Measurements from ENCODE around the gene CEACAM3. TPM values are rescaled to one million over a fixed set of nuclear protein-coding genes. Genes with fewer than 3 reads are reported as not detected.
A peak's percentile ranks its signal among the peaks of the same experiment; 100 is the strongest.
"Not testable (repeated sequence)": the region's sequence is repeated elsewhere in the genome, so short reads cannot be mapped to it uniquely, and the experiment has no call there.

The CEACAM3 gene
- total RNA-seq, 1 experiment from 2014 or later, result not detected

DNA sequence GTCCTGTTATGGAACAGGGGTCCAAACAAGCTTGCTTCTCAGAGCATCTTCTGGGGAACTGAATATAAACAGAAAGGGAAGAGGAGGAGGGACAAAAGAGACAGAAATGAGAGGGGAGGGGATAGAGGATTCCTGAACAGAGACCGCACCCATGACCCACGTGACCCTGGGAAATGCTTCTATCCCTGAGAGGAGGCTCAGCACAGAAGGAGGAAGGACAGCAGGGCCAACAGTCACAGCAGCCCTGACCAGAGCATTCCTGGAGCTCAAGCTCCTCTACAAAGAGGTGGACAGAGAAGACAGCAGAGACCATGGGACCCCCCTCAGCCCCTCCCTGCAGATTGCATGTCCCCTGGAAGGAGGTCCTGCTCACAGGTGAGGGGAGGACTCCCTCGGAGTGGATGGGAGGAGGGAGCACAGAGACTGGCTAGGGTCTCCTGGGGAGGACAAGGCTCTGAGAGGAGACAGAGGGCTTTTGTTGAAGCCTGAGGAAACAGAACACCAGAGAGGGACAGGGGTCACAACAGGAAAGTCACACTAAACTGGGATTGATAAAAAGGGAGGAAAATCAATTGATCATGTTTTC is 41.0 kb upstream of the CEACAM3 start, which contains the start of gene CEACAM6:
Gene CEACAM6 (plus strand): TSS at position 203 of the 586 bp plus-strand sequence. CDS start 109 bp downstream, at position 312.
- no peaks in the 10 kb centered on the region for H3K9me3 ChIP-seq (ENCODE audit: insufficient read depth, low read depth)
- H2AFZ ChIP-seq, result no peak within 1 kb of the TSS
- DNase-seq, result peak; percentile 74 to 86
- H3K27ac ChIP-seq, result peak within 1 kb of the TSS; percentile 85
- H3K4me1 ChIP-seq (replicated peaks; ENCODE audit: insufficient read depth), result peaks cover 47% of the 10 kb centered on the region
- ChIA-PET POLR2A (ENCODE audit: unreplicated experiment) (interaction anchor here (0.5 to 1.4 kb wide), 9 partner anchors 12 to 283 kb away, joined by 3 to 10 read pairs (median 7); no protein-coding TSS in a partner anchor), CTCF (interaction anchor here (0.6 to 4.2 kb wide), 9 partner anchors 9 to 421 kb away, joined by 3 to 50 read pairs (median 4); no protein-coding TSS in a partner anchor)
- H3F3A ChIP-seq (ENCODE audit: insufficient read depth, low read depth), result peaks cover 47% of the 10 kb centered on the region
- TF ChIP-seq EZH2 (IDR thresholded peaks at IDR 0.05; ENCODE audit: low read depth), result no peak
- TF ChIP-seq, protein P1, sequence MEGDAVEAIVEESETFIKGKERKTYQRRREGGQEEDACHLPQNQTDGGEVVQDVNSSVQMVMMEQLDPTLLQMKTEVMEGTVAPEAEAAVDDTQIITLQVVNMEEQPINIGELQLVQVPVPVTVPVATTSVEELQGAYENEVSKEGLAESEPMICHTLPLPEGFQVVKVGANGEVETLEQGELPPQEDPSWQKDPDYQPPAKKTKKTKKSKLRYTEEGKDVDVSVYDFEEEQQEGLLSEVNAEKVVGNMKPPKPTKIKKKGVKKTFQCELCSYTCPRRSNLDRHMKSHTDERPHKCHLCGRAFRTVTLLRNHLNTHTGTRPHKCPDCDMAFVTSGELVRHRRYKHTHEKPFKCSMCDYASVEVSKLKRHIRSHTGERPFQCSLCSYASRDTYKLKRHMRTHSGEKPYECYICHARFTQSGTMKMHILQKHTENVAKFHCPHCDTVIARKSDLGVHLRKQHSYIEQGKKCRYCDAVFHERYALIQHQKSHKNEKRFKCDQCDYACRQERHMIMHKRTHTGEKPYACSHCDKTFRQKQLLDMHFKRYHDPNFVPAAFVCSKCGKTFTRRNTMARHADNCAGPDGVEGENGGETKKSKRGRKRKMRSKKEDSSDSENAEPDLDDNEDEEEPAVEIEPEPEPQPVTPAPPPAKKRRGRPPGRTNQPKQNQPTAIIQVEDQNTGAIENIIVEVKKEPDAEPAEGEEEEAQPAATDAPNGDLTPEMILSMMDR (conservative IDR thresholded peaks at IDR 0.05), result no peak
- peak within 1 kb of the TSS; percentile 89 for H3K4me3 ChIP-seq
- intact Hi-C loops (cut with micrococcal nuclease; ENCODE audit: unreplicated experiment), result loop anchor here (1.0 to 2.0 kb wide), 3 partner anchors 19 to 203 kb away; partner anchors contain the start of gene RABAC1
- H3K36me3 ChIP-seq (ENCODE audit: low read depth), result peaks cover 38% of the 10 kb centered on the region
- peak within 1 kb of the TSS; percentile 99 for H3K4me2 ChIP-seq
- BruUV-seq (replicated peaks), result TSS peak; percentile 48
- H3K27me3 ChIP-seq (ENCODE audit: insufficient read depth, low read depth), result no peaks in the 10 kb centered on the region
- peaks cover 59% of the 10 kb centered on the region for H3K79me2 ChIP-seq (ENCODE audit: low read depth)
- no peaks in the 10 kb centered on the region for H4K20me1 ChIP-seq (ENCODE audit: insufficient read depth)
- no peaks in the 10 kb centered on the region for H3K9me2 ChIP-seq (ENCODE audit: insufficient read depth)

DNA sequence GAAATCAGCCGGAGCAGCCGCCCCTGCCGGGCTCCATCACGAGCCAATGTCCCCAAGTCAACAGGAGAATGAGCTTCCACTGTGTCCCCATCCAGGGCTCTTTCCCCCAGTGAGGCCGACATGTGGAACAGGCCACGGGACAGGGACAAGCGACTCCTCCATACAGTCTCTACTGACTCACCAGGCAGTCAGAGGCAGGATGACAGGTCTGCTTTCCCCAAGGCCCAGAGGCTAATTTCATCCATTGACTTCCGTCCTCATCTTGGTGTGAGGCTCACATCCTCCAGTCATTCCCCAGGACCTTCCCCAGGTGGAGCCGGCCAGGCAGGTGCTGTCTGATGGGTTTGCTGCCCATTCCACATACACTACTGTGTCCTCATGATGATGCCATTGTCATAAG is 37.5 kb upstream of the CEACAM3 start:
- CTCF ChIA-PET, result interaction anchor here (0.6 kb wide), 1 partner anchor 407 kb away, joined by 5 read pairs; no protein-coding TSS in a partner anchor
- Histone ChIP-seq H3K79me2 (ENCODE audit: low read depth) (peaks cover 83% of the 10 kb centered on the region), H2AFZ (no peak overlapping the region), H4K20me1 (ENCODE audit: insufficient read depth) (no peaks in the 10 kb centered on the region), H3K27ac (peak overlapping the region; percentile 85), H3K4me3 (peak overlapping the region; percentile 89), H3K4me1 (replicated peaks; ENCODE audit: insufficient read depth) (peaks cover 55% of the 10 kb centered on the region), H3K4me2 (peak overlapping the region; percentile 99), H3K9me3 (ENCODE audit: insufficient read depth, low read depth) (no peaks in the 10 kb centered on the region), H3K36me3 (ENCODE audit: low read depth) (peaks cover 72% of the 10 kb centered on the region), H3K27me3 (ENCODE audit: insufficient read depth, low read depth) (no peaks in the 10 kb centered on the region), H3F3A (ENCODE audit: insufficient read depth, low read depth) (peaks cover 75% of the 10 kb centered on the region), H3K9me2 (ENCODE audit: insufficient read depth) (no peaks in the 10 kb centered on the region)
- TF ChIP-seq, protein P1 (conservative IDR thresholded peaks at IDR 0.05), result no peak
- no peak for TF ChIP-seq EZH2 (IDR thresholded peaks at IDR 0.05; ENCODE audit: low read depth)
- peak; percentile 42 to 87 for DNase-seq
- intact Hi-C loops (cut with micrococcal nuclease; ENCODE audit: unreplicated experiment), result no loop called here
- POLR2A ChIA-PET (ENCODE audit: unreplicated experiment), result interaction anchor here (0.6 kb wide), 2 partner anchors 16 to 17 kb away, joined by 5 to 23 read pairs; no protein-coding TSS in a partner anchor
- BruUV-seq (replicated peaks), result no TSS peak

DNA sequence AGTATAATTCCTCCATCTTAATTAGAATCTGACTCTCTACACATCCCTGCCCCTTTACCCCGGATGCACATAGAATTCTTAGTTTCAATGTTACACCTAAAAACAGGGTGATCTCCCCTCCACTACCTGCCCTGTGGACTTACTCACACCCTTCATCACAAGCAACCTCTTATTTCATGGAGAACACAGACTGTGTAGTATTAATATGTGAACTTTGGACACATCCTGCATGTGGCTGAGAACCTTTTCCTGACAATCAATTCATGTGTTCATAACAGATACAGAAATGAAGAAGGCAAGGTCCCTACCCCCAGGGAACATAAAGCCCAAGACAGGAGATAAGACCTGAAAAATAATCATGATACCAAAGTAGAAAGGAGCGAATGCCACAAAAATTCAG is 29.3 kb upstream of the CEACAM3 start:
- peak overlapping the region; percentile 30 for H3K27ac ChIP-seq
- H3K9me3 ChIP-seq (ENCODE audit: insufficient read depth, low read depth), result no peaks in the 10 kb centered on the region
- TF ChIP-seq EZH2 (IDR thresholded peaks at IDR 0.05; ENCODE audit: low read depth), result no peak
- TF ChIP-seq, protein P1 (conservative IDR thresholded peaks at IDR 0.05), result no peak
- intact Hi-C loops (cut with micrococcal nuclease; ENCODE audit: unreplicated experiment), result no loop called here
- H3K79me2 ChIP-seq (ENCODE audit: low read depth), result peaks cover 31% of the 10 kb centered on the region
- POLR2A ChIA-PET (ENCODE audit: unreplicated experiment), result interaction anchor here (0.7 kb wide), 3 partner anchors 8 to 33 kb away, joined by 3 to 10 read pairs (median 5); no protein-coding TSS in a partner anchor
- peaks cover 50% of the 10 kb centered on the region for H3K4me1 ChIP-seq (replicated peaks; ENCODE audit: insufficient read depth)
- CTCF ChIA-PET, result no interaction called here
- H4K20me1 ChIP-seq (ENCODE audit: insufficient read depth), result no peaks in the 10 kb centered on the region
- no peak overlapping the region for H3K4me2 ChIP-seq
- no peaks in the 10 kb centered on the region for H3K27me3 ChIP-seq (ENCODE audit: insufficient read depth, low read depth)
- H3F3A ChIP-seq (ENCODE audit: insufficient read depth, low read depth), result peaks cover 88% of the 10 kb centered on the region
- no peak overlapping the region for H3K4me3 ChIP-seq
- no peak for DNase-seq
- no TSS peak for BruUV-seq (replicated peaks)
- no peaks in the 10 kb centered on the region for H3K9me2 ChIP-seq (ENCODE audit: insufficient read depth)
- peaks cover 72% of the 10 kb centered on the region for H3K36me3 ChIP-seq (ENCODE audit: low read depth)
- H2AFZ ChIP-seq, result no peak overlapping the region

DNA sequence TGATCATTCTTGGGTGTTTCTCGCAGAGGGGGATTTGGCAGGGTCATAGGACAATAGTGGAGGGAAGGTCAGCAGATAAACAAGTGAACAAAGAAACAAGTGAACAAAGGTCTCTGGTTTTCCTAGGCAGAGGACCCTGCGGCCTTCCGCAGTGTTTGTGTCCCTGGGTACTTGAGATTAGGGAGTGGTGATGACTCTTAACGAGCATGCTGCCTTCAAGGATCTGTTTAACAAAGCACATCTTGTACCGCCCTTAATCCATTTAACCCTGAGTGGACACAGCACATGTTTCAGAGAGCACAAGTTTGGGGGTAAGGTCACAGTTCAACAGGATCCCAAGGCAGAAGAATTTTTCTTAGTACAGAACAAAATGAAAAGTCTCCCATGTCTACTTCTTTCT is 28.3 kb upstream of the CEACAM3 start:
- H4K20me1 ChIP-seq (ENCODE audit: insufficient read depth); CTCF ChIA-PET; H3K27ac ChIP-seq; H3K4me3 ChIP-seq; H3K4me2 ChIP-seq; H2AFZ ChIP-seq; POLR2A ChIA-PET (ENCODE audit: unreplicated experiment); intact Hi-C loops (cut with micrococcal nuclease; ENCODE audit: unreplicated experiment); BruUV-seq (replicated peaks); H3K9me3 ChIP-seq (ENCODE audit: insufficient read depth, low read depth); H3K9me2 ChIP-seq (ENCODE audit: insufficient read depth); H3K27me3 ChIP-seq (ENCODE audit: insufficient read depth, low read depth); DNase-seq: not testable (repeated sequence)
- Histone ChIP-seq H3K36me3 (ENCODE audit: low read depth) (peaks cover 70% of the 10 kb centered on the region), H3F3A (ENCODE audit: insufficient read depth, low read depth) (peaks cover 88% of the 10 kb centered on the region), H3K79me2 (ENCODE audit: low read depth) (peaks cover 25% of the 10 kb centered on the region), H3K4me1 (replicated peaks; ENCODE audit: insufficient read depth) (peaks cover 52% of the 10 kb centered on the region)
